Ovary (tissue), 3 donors: ENCODE data around the gene MINDY1.

Experiments
- CTCF ChIP-seq, 3 donors: fragments of 450-650 bp in 2 of 3; fragments of 200-600 bp in 1 of 3; IDR thresholded peaks; one replicate each; pipeline versions ENCODE4 v1.5.1 to v1.8.0; 2016 to 2022; ENCODE audit warnings: antibody characterized with exemption in 3 of 3, mild to moderate bottlenecking in 1 of 3
- EP300 ChIP-seq: sonication (generic); formaldehyde crosslinking; IDR thresholded peaks from one replicate; pipeline ENCODE4 v1.6.1; 2017; ENCODE audit warnings: antibody characterized with exemption
- POLR2A ChIP-seq: fragments of 450-650 bp; IDR thresholded peaks from one replicate; pipeline ENCODE4 v1.6.1; 2017; ENCODE audit warnings: antibody characterized with exemption, mild to moderate bottlenecking, moderate library complexity
- donor health status: DM: no; HTN: no; CAD: no.

- TF ChIP-seq POLR2A (no peak), CTCF (IDR thresholded peaks at IDR 0.05) (no peak), EP300 (no peak)
Observed at GRCh38 chr1:151013518-151013917, 6.8 kb upstream of the MINDY1 start.
